SKM-1 (cell line): Measurements from ENCODE around the gene ARHGAP44.
"Not testable (repeated sequence)": the region's sequence is repeated elsewhere in the genome, so short reads cannot be mapped to it uniquely, and the experiment has no call there.

Source experiments
- DNase-seq: peaks from one replicate; lab custom pipeline; 2025; ENCODE audit not compliant: unreplicated experiment; lab: John Stamatoyannopoulos, UW

ARHGAP44 gene

GRCh38 chr17:12959441-12959840 is 170.1 kb downstream of the ARHGAP44 start:
- no peak for DNase-seq

- DNase-seq, result no peak
These were observed 172.4 kb downstream of the ARHGAP44 start for GRCh38 chr17:12961655-12962054.

GRCh38 chr17:12963505-12963904 is 174.2 kb downstream of the ARHGAP44 start:
- no peak for DNase-seq

GRCh38 chr17:12964162-12964561 is 174.9 kb downstream of the ARHGAP44 start:
- DNase-seq, result no peak

DNA sequence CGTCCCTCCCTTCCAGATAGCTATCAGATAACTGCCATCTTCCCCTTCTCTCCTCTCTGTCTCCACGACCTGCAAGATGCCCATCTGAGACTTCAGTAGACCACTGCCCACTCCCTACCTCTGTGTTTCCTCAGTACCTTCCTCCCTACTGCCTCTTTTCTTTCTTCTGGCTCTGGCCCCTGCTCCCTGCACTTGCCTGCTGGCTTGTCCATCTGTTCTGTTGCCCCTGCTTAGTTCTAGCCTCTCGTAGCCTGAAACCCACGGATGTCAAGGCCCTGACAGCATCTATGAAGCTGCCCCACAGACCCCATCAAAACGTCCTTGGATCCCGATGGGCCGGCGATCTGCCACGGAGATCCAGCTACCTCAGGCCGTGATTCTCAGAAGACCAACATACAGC is 175.5 kb downstream of the ARHGAP44 start:
- no peak for DNase-seq

DNA sequence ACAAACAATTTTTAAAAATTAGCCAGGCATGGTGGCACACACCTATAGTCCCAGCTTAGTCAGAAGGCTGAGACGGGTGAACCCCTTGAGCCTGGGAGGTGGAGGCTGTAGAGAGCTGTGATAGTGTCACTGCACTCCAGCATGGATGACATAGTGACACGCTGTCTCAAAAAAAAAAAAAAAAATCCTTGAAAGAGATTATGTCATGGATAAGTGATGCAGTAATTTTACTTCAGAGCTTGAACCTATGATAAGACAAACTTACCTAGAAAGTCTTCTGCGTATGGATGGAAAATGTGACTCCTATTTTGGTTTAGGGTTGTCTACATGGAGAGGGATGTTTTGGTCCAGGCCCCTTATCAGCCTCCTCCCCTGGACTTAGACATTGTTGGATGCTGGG is 176.7 kb downstream of the ARHGAP44 start:
- no peak for DNase-seq

GRCh38 chr17:12966413-12966812 is 177.1 kb downstream of the ARHGAP44 start:
- DNase-seq, result no peak

GRCh38 chr17:12967962-12968361 is 178.7 kb downstream of the ARHGAP44 start:
- DNase-seq, result no peak

DNA sequence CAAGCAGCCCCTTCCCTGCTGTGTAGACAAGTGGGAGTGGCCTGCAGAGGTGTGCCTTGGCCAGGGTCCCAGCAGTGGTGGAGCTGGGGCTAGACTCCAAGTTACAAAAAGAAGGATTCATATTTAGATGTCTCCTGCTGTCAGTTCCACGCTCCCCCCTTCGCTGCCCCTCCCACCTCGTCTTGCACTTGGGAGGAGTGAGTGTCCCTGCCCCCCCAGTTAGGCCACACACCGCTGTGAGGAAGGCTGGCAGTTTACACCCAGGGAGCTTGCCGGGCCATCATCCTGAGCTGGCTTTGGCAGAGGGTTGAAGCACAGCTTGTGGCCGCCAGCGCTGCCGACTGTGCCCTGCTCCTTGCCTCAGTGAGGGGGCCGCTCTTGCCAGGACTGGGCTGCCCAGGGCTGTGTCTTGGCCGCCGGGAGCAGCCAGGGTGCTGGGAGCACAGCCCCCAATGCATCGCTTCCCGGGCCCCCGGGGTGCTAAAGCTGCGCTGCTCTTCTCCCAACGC is 184.3 kb downstream of the ARHGAP44 start:
- no peak for DNase-seq

- DNase-seq, result no peak
These were observed 184.8 kb downstream of the ARHGAP44 start for GRCh38 chr17:12974005-12974531.

GRCh38 chr17:12977008-12977751 is 187.9 kb downstream of the ARHGAP44 start:
- DNase-seq, result no peak

- DNase-seq, result not testable (repeated sequence)
These were observed 189.5 kb downstream of the ARHGAP44 start for GRCh38 chr17:12978787-12979186.

- no peak for DNase-seq
These were observed 189.9 kb downstream of the ARHGAP44 start for GRCh38 chr17:12979246-12979645.

DNA sequence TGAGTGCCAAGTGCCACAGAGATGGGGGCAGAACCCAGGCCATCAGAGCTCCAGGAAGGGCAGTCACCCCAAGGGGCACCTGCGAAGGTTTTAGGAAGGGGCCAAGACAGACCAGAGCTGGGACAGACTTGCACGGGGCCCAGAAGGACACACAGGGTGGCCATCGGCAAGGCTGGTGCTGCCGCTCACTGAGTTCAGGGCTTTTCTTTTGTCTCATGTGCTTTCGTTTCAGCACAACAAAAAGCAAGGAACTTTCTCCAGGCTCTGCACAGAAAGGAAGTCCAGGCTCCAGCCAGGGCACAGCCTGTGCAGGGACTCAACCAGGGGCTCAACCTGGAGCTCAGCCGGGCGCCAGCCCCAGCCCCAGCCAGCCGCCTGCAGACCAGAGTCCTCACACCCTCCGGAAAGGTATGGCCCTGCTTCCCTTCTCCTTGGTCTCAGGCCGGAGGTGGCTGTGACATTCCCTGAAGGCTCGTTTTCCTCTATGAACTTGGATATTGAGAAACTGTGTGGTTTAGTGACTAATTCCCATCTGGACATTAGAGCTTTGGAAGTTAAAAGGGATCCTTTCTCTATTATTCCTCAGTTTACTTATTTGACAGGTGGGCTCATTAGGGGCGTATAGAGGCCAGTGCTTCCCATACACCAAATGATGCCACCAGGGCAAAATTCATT is 190.7 kb downstream of the ARHGAP44 start:
- no peak for DNase-seq

GRCh38 chr17:12982224-12982623 is 192.9 kb downstream of the ARHGAP44 start:
- no peak for DNase-seq

DNA sequence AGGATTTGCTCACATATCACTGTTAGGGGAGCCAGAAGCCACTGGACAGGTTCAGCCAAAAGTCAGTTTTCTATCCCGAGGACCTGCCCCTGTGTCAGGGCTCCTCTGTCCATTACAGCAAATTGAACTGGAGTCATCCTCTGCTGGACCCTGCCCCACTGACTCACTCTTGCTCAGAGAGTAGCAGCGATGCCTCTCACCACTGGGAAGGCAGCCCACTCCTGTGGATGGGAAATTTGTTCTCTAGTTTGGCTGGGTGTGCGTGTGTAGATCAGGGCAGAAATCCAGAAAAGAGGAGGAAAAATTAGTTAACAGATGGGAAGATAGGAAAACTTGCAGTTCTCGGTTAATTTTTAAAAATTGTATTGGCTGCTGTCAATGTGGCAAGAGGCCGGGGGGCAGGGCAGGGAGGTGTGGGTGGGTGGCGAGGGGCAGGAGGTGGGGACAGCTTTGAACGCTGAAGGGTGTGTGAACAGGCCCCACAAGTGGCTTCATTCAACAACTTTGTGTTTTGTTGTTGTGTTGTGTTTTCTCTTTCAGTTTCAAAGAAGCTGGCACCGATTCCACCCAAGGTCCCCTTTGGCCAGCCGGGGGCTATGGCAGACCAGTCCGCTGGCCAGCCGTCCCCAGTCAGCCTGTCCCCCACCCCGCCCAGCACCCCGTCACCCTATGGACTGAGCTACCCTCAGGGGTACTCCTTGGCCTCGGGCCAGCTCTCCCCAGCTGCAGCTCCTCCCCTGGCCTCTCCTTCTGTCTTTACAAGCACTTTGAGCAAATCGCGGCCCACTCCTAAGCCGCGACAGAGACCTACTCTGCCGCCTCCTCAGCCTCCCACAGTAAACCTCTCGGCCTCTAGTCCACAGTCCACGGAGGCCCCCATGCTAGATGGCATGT is 194.9 kb downstream of the ARHGAP44 start:
- no peak for DNase-seq

GRCh38 chr17:12985431-12986293 is 196.4 kb downstream of the ARHGAP44 start:
- no peak for DNase-seq

GRCh38 chr17:12987120-12987519 is 197.8 kb downstream of the ARHGAP44 start:
- no peak for DNase-seq

DNA sequence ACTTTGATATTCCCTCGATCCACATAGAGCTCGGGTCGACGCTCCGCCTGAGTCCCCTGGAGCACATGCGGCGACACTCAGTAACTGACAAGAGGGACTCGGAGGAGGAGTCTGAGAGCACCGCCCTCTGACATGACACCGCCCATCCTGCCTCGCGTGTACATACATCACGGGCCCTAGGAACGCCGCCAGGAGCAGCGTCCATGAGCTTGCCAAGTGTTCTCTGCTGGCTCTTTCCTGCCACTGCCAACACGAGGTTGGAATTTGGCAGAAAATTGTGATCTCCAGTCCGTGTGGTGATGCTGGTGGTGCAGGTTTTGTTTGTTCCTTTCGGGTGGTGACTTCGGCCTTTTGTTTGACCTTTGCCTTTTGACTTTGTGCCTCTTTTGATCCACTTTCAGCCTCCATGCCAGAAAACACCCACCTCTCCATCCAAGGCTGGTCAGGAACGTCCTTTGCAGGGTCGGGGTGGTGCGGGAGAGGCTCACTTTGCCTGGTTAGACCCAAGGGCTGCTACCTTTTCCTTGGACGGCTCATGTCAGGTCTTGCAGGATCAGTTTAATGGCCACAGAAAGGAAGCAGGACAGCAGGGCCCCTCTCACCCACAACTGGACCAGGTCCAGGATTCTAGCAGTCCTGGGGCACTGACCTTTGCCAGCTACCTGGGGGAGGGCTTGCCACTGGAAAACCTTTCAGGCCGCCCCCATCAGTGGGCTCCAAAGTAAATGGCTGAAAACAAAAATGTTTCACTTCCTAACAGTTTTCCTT is 200.9 kb downstream of the ARHGAP44 start:
- DNase-seq, result no peak
